ENCODE measurements around the gene APELA. TPM values are rescaled to one million over a fixed set of nuclear protein-coding genes. Genes with fewer than 3 reads are reported as not detected.
"Not testable (repeated sequence)": the region's sequence is repeated elsewhere in the genome, so short reads cannot be mapped to it uniquely, and the experiment has no call there.

The APELA gene
- polyA plus RNA-seq, 1 experiment: not detected

GRCh38 chr4:164902608-164903007, 25.6 kb downstream of the APELA start:
- ChIA-PET POLR2A (no interaction called here), CTCF (no interaction called here)
- no peaks in the 10 kb centered on the region for H3K27me3 ChIP-seq (ENCODE audit: control insufficient read depth, insufficient read depth, low read length)
- H3K4me3 ChIP-seq (ENCODE audit: low read depth, low read length): no peak overlapping the region
- no peaks in the 10 kb centered on the region for H3K36me3 ChIP-seq (ENCODE audit: control insufficient read depth, insufficient read depth, low read length)
- TF ChIP-seq CTCF (IDR thresholded peaks at IDR 0.05; ENCODE audit: insufficient read depth, low read depth, low read length): no peak
- DNase-seq (ENCODE audit: low read depth): no peak

- no peak overlapping the region for H3K4me3 ChIP-seq (ENCODE audit: low read depth, low read length)
- POLR2A ChIA-PET: no interaction called here
- no peaks in the 10 kb centered on the region for H3K36me3 ChIP-seq (ENCODE audit: control insufficient read depth, insufficient read depth, low read length)
- DNase-seq (ENCODE audit: low read depth): no peak
- no peak for TF ChIP-seq CTCF (IDR thresholded peaks at IDR 0.05; ENCODE audit: insufficient read depth, low read depth, low read length)
- CTCF ChIA-PET: no interaction called here
- H3K27me3 ChIP-seq (ENCODE audit: control insufficient read depth, insufficient read depth, low read length): no peaks in the 10 kb centered on the region
These were observed 27.4 kb downstream of the APELA start for GRCh38 chr4:164904336-164904735.

- H3K4me3 ChIP-seq (ENCODE audit: low read depth, low read length): no peak overlapping the region
- POLR2A ChIA-PET: no interaction called here
- DNase-seq (ENCODE audit: low read depth): no peak
- no peak for TF ChIP-seq CTCF (IDR thresholded peaks at IDR 0.05; ENCODE audit: insufficient read depth, low read depth, low read length)
- CTCF ChIA-PET: no interaction called here
- no peaks in the 10 kb centered on the region for H3K27me3 ChIP-seq (ENCODE audit: control insufficient read depth, insufficient read depth, low read length)
- H3K36me3 ChIP-seq (ENCODE audit: control insufficient read depth, insufficient read depth, low read length): no peaks in the 10 kb centered on the region
These were observed 28.0 kb downstream of the APELA start for GRCh38 chr4:164904941-164905340.

- ChIA-PET POLR2A (no interaction called here), CTCF (interaction anchor here (0.5 to 0.6 kb wide), 2 partner anchors 34 to 49 kb away, joined by 3 read pairs; no protein-coding TSS in a partner anchor)
- no peak for DNase-seq (ENCODE audit: low read depth)
- Histone ChIP-seq H3K4me3 (ENCODE audit: low read depth, low read length) (no peak overlapping the region), H3K36me3 (ENCODE audit: control insufficient read depth, insufficient read depth, low read length) (no peaks in the 10 kb centered on the region), H3K27me3 (ENCODE audit: control insufficient read depth, insufficient read depth, low read length) (no peaks in the 10 kb centered on the region)
- TF ChIP-seq CTCF (IDR thresholded peaks at IDR 0.05; ENCODE audit: insufficient read depth, low read depth, low read length): no peak
These were observed 29.4 kb downstream of the APELA start for GRCh38 chr4:164906368-164906767.

- H3K27me3 ChIP-seq (ENCODE audit: control insufficient read depth, insufficient read depth, low read length); H3K36me3 ChIP-seq (ENCODE audit: control insufficient read depth, insufficient read depth, low read length); CTCF ChIA-PET; POLR2A ChIA-PET; DNase-seq (ENCODE audit: low read depth); H3K4me3 ChIP-seq (ENCODE audit: low read depth, low read length): not testable (repeated sequence)
These were observed 36.5 kb downstream of the APELA start for GRCh38 chr4:164913506-164913905.

- POLR2A ChIA-PET: no interaction called here
- H3K27me3 ChIP-seq (ENCODE audit: control insufficient read depth, insufficient read depth, low read length): no peaks in the 10 kb centered on the region
- TF ChIP-seq CTCF (IDR thresholded peaks at IDR 0.05; ENCODE audit: insufficient read depth, low read depth, low read length): no peak
- H3K4me3 ChIP-seq (ENCODE audit: low read depth, low read length): no peak overlapping the region
- H3K36me3 ChIP-seq (ENCODE audit: control insufficient read depth, insufficient read depth, low read length): no peaks in the 10 kb centered on the region
- CTCF ChIA-PET: no interaction called here
- no peak for DNase-seq (ENCODE audit: low read depth)
These were observed 42.0 kb downstream of the APELA start for GRCh38 chr4:164918956-164919355.
